Measurements from ENCODE around the gene SLC37A1.

SLC37A1 gene

GRCh38 chr21:42563261-42563660 lies 49.6 kb downstream of the SLC37A1 start:
- Histone ChIP-seq H3K9ac (ENCODE audit: low read depth, low read length) (no peak overlapping the region), H3K9me3 (ENCODE audit: insufficient read depth, low read length, severe bottlenecking) (no peaks in the 10 kb centered on the region), H3K36me3 (ENCODE audit: insufficient read depth, low read length) (0 out of 2 replicates have a peak, but pooled peaks cover 2% of the 10 kb centered on the region), H3K27me3 (ENCODE audit: insufficient read depth, low read length, poor library complexity) (no peaks in the 10 kb centered on the region), H3K4me3 (ENCODE audit: low read depth in 1 of 2, low read length in 2 of 2) (no peak overlapping the region), H3K4me1 (ENCODE audit: insufficient read depth, low read length) (no peaks in the 10 kb centered on the region), H3K79me2 (ENCODE audit: insufficient read depth, low read length) (no peaks in the 10 kb centered on the region), H2AFZ (ENCODE audit: low read depth, low read length) (no peak overlapping the region), H4K20me1 (ENCODE audit: insufficient read depth, low read length) (no peaks in the 10 kb centered on the region), H3K4me2 (ENCODE audit: insufficient read depth, low read length) (no peak overlapping the region), H3K27ac (ENCODE audit: low read length) (no peak overlapping the region)
- DNase-seq, result no peak
- no peak for ATAC-seq (ENCODE audit: insufficient read depth, low read depth)
- TF ChIP-seq CTCF (IDR thresholded peaks at IDR 0.05; ENCODE audit: borderline replicate concordance, extremely low read depth, low read length, poor library complexity, severe bottlenecking) (no peak), EZH2 (IDR thresholded peaks at IDR 0.05; ENCODE audit: borderline replicate concordance, low read depth, low read length, severe bottlenecking) (no peak)

- no peak overlapping the region for H3K27ac ChIP-seq (ENCODE audit: low read length)
- DNase-seq, result no peak
- TF ChIP-seq CTCF (IDR thresholded peaks at IDR 0.05; ENCODE audit: borderline replicate concordance, extremely low read depth, low read length, poor library complexity, severe bottlenecking), result no peak
- no peak for TF ChIP-seq EZH2 (IDR thresholded peaks at IDR 0.05; ENCODE audit: borderline replicate concordance, low read depth, low read length, severe bottlenecking)
- no peaks in the 10 kb centered on the region for H3K9me3 ChIP-seq (ENCODE audit: insufficient read depth, low read length, severe bottlenecking)
- H3K36me3 ChIP-seq (ENCODE audit: insufficient read depth, low read length), result 0 out of 2 replicates have a peak, but pooled peaks cover 2% of the 10 kb centered on the region
- no peaks in the 10 kb centered on the region for H4K20me1 ChIP-seq (ENCODE audit: insufficient read depth, low read length)
- no peak overlapping the region for H2AFZ ChIP-seq (ENCODE audit: low read depth, low read length)
- H3K9ac ChIP-seq (ENCODE audit: low read depth, low read length), result no peak overlapping the region
- H3K79me2 ChIP-seq (ENCODE audit: insufficient read depth, low read length), result no peaks in the 10 kb centered on the region
- ATAC-seq (ENCODE audit: insufficient read depth, low read depth), result no peak
- no peak overlapping the region for H3K4me2 ChIP-seq (ENCODE audit: insufficient read depth, low read length)
- H3K4me1 ChIP-seq (ENCODE audit: insufficient read depth, low read length), result no peaks in the 10 kb centered on the region
- H3K27me3 ChIP-seq (ENCODE audit: insufficient read depth, low read length, poor library complexity), result no peaks in the 10 kb centered on the region
- H3K4me3 ChIP-seq (ENCODE audit: low read depth in 1 of 2, low read length in 2 of 2), result no peak overlapping the region
Observed at GRCh38 chr21:42563686-42564085, 50.0 kb downstream of the SLC37A1 start.

- Histone ChIP-seq H3K9me3 (ENCODE audit: insufficient read depth, low read length, severe bottlenecking) (no peaks in the 10 kb centered on the region), H3K4me2 (ENCODE audit: insufficient read depth, low read length) (no peak overlapping the region), H3K9ac (ENCODE audit: low read depth, low read length) (no peak overlapping the region), H3K27ac (ENCODE audit: low read length) (no peak overlapping the region), H3K4me3 (ENCODE audit: low read depth in 1 of 2, low read length in 2 of 2) (no peak overlapping the region), H3K36me3 (ENCODE audit: insufficient read depth, low read length) (0 out of 2 replicates have a peak, but pooled peaks cover 2% of the 10 kb centered on the region), H4K20me1 (ENCODE audit: insufficient read depth, low read length) (no peaks in the 10 kb centered on the region), H3K79me2 (ENCODE audit: insufficient read depth, low read length) (no peaks in the 10 kb centered on the region), H3K4me1 (ENCODE audit: insufficient read depth, low read length) (no peaks in the 10 kb centered on the region), H2AFZ (ENCODE audit: low read depth, low read length) (no peak overlapping the region), H3K27me3 (ENCODE audit: insufficient read depth, low read length, poor library complexity) (no peaks in the 10 kb centered on the region)
- no peak for ATAC-seq (ENCODE audit: insufficient read depth, low read depth)
- no peak for DNase-seq
- TF ChIP-seq EZH2 (IDR thresholded peaks at IDR 0.05; ENCODE audit: borderline replicate concordance, low read depth, low read length, severe bottlenecking), result no peak
- TF ChIP-seq CTCF (IDR thresholded peaks at IDR 0.05; ENCODE audit: borderline replicate concordance, extremely low read depth, low read length, poor library complexity, severe bottlenecking), result no peak
Observed at GRCh38 chr21:42564561-42564971, 50.9 kb downstream of the SLC37A1 start.
